K562 (cell line): ENCODE data around the gene KAZN. TPM values are rescaled to one million over a fixed set of nuclear protein-coding genes. Genes with fewer than 3 reads are reported as not detected.
A peak's percentile ranks its signal among the peaks of the same experiment; 100 is the strongest.

Experiments
- ATAC-seq: fragments of 200-7000 bp; cut with Tn5 transposase; 3 replicates; pipeline ENCODE4 v1.9.1; 2020; ENCODE audit warnings: moderate library complexity
- BruUV-seq: library from RNA; stranded (reverse); fragments of 400-500 nt; replicated peaks from 2 replicates; lab custom pipeline; 2021; lab: Mats Ljungman, UMichigan
- CTCF ChIA-PET: fragments of 300-600 bp; formaldehyde crosslinking; extraction: SDS; loops from one replicate; lab custom pipeline; 2021; ENCODE audit warnings: low intra/inter-chr PET ratio; lab: Yijun Ruan, JAX
- POLR2A ChIA-PET: fragments of 300-600, 350-650 bp; sonication (Branson Sonifier 250); formaldehyde crosslinking; extraction: SDS; loops from one replicate; lab custom pipeline; 2021; ENCODE audit warnings: antibody characterized with exemption, inconsistent platforms; lab: Yijun Ruan, JAX
- DNase-seq, 4 experiments: peaks; one replicate each; pipeline versions ENCODE4 v3.0.0 to v3.0.0-alpha.2; 2011 to 2018; ENCODE audit warnings: low spot score in 3 of 4, mixed read lengths in 3 of 4; ENCODE audit errors: extremely low read depth in 1 of 4
- FAIRE-seq: peaks from 2 replicates; lab custom pipeline; 2011; peaks lifted over from hg19 to GRCh38; lab: Jason Lieb, UNC
- H2AFZ ChIP-seq: 2 replicates; pipeline ENCODE4 v1.6.0; 2011; ENCODE audit warnings: low read depth, low read length, control low read depth, inconsistent platforms
- H3K27ac ChIP-seq: fragments of 200-600 bp; 3 replicates; pipeline ENCODE4 v1.8.0; 2011; ENCODE audit warnings: low read depth, mild to moderate bottlenecking, control low read depth, inconsistent platforms, low read length, moderate library complexity, mixed read lengths; ENCODE audit errors: extremely low read depth
- H3K27me3 ChIP-seq, 2 experiments: fragments of 300-600 bp in 1 of 2; 2 replicates in 1 of 2; 3 replicates in 1 of 2; pipeline versions ENCODE4 v1.6.0 to v1.8.0; 2011; ENCODE audit warnings: inconsistent platforms in 2 of 2, low read length in 2 of 2, mild to moderate bottlenecking in 1 of 2, mixed read lengths in 1 of 2, moderate library complexity in 1 of 2; ENCODE audit not compliant: control insufficient read depth in 2 of 2, insufficient read depth in 2 of 2
- H3K36me3 ChIP-seq: fragments of 300-600 bp; 3 replicates; pipeline ENCODE4 v1.8.0; 2011; ENCODE audit warnings: mild to moderate bottlenecking, low read length, inconsistent platforms; ENCODE audit not compliant: control insufficient read depth, insufficient read depth
- H3K4me1 ChIP-seq, 2 experiments: fragments of 200-600 bp in 1 of 2; replicated peaks in 1 of 2; 2 replicates in 1 of 2; 3 replicates in 1 of 2; pipeline versions ENCODE4 v1.5.1 to v1.8.0; 2011; ENCODE audit warnings: inconsistent platforms in 2 of 2, low read length in 2 of 2, mild to moderate bottlenecking in 1 of 2, mixed read lengths in 1 of 2, moderate library complexity in 1 of 2; ENCODE audit not compliant: control insufficient read depth in 2 of 2, insufficient read depth in 2 of 2
- H3K4me2 ChIP-seq: 2 replicates; pipeline ENCODE4 v1.6.1; 2011; ENCODE audit warnings: low read length, control low read depth, inconsistent platforms, mixed read lengths; ENCODE audit not compliant: insufficient read depth
- H3K4me3 ChIP-seq: fragments of 200-600 bp; sonication (generic), shearing (Covaris generic); 2 replicates; pipeline ENCODE4 v1.5.1; 2016; ENCODE audit warnings: control low read depth, inconsistent platforms
- H3K79me2 ChIP-seq: fragments of 200-600 bp; 3 replicates; pipeline ENCODE4 v1.8.0; 2011; ENCODE audit warnings: low read length, inconsistent platforms; ENCODE audit not compliant: control insufficient read depth, insufficient read depth
- H3K9ac ChIP-seq, 2 experiments: 2 replicates each; pipeline versions ENCODE4 v1.6.0 to v1.6.1; 2011; ENCODE audit warnings: low read depth in 2 of 2, low read length in 2 of 2, control low read depth in 1 of 2, inconsistent platforms in 1 of 2, mild to moderate bottlenecking in 1 of 2, mixed read lengths in 1 of 2; ENCODE audit not compliant: insufficient read depth in 1 of 2
- H3K9me1 ChIP-seq: one replicate; pipeline ENCODE4 v1.6.0; 2011; ENCODE audit warnings: inconsistent platforms, mild to moderate bottlenecking, low read length, moderate library complexity; ENCODE audit not compliant: control insufficient read depth, insufficient read depth
- H3K9me3 ChIP-seq: replicated peaks from 2 replicates; pipeline ENCODE4 v1.5.1; 2011; ENCODE audit warnings: low read depth, low read length, inconsistent platforms; ENCODE audit not compliant: control insufficient read depth, insufficient read depth
- H4K20me1 ChIP-seq: replicated peaks from 2 replicates; pipeline ENCODE4 v1.6.1; 2011; ENCODE audit warnings: low read length, inconsistent platforms, mixed read lengths; ENCODE audit not compliant: control insufficient read depth, insufficient read depth
- GATA2 ChIP-seq: sonication (generic); formaldehyde crosslinking; IDR thresholded peaks from 2 replicates; pipeline ENCODE4 v1.4.0; 2020; ENCODE audit warnings: mild to moderate bottlenecking, missing genetic modification reagents
- KDM5B ChIP-seq: fragments of 200-600 bp; sonication (generic); IDR thresholded peaks from 2 replicates; pipeline ENCODE4 v1.6.1; 2012; ENCODE audit warnings: low read depth, mild to moderate bottlenecking, moderate library complexity, low read length, control low read depth, inconsistent platforms; ENCODE audit not compliant: insufficient replicate concordance
- MAZ ChIP-seq, 2 experiments: fragments of 450-650 bp in 1 of 2; sonication (generic) in 1 of 2; formaldehyde crosslinking; IDR thresholded peaks in 1 of 2; conservative IDR thresholded peaks in 1 of 2; 2 replicates each; pipeline versions ENCODE4 v1.4.0 to v1.5.0; 2020; ENCODE audit warnings: mild to moderate bottlenecking in 1 of 2, missing genetic modification reagents in 1 of 2
- NR2C1 ChIP-seq, 2 experiments: fragments of 450-650 bp; IDR thresholded peaks; 2 replicates each; pipeline ENCODE4 v1.6.1; 2017; ENCODE audit warnings: mild to moderate bottlenecking in 2 of 2, antibody characterized with exemption in 1 of 2, inconsistent platforms in 1 of 2, missing compliant biosample characterization in 1 of 2, missing genetic modification characterization in 1 of 2
- PHB2 ChIP-seq: fragments of 450-650 bp; IDR thresholded peaks from 2 replicates; pipeline ENCODE4 v1.6.1; 2017; ENCODE audit warnings: low read depth
- RBM25 ChIP-seq: fragments of 200-400 bp; formaldehyde crosslinking; IDR thresholded peaks from 2 replicates; pipeline ENCODE4 v1.6.1; 2018; ENCODE audit warnings: low read length, low read depth, moderate library complexity; ENCODE audit not compliant: severe bottlenecking
- WHSC1 ChIP-seq: IDR thresholded peaks from one replicate; pipeline ENCODE4 v1.6.1; 2012; ENCODE audit warnings: low read length, control low read depth, inconsistent platforms
- ZFX ChIP-seq: sonication (generic); formaldehyde crosslinking; IDR thresholded peaks from 2 replicates; pipeline ENCODE4 v1.8.0; 2022; ENCODE audit warnings: mild to moderate bottlenecking, missing genetic modification reagents, moderate library complexity
- WGBS: fragments of 100-300 bp; shearing (Covaris generic); methylation state at CpG from one replicate; pipeline ENCODE4 v1.1.6; 2016; ENCODE audit warnings: low coverage, mixed read lengths; ENCODE audit not compliant: insufficient coverage; ENCODE audit errors: missing lambda C conversion rate; 5-methylcytosine and 5-hydroxymethylcytosine counted together
- in situ Hi-C: fragments of 300-500 bp; cut with MboI; formaldehyde crosslinking; loops from 4 replicates; pipeline ENCODE4 v1.15.0; 2018; ENCODE audit warnings: inconsistent platforms, mixed read lengths
- intact Hi-C: fragments of 100-400 bp; cut with micrococcal nuclease; formaldehyde crosslinking; loops from 2 replicates; pipeline ENCODE4 v1.14.2; 2022
- polyA plus RNA-seq, 8 experiments: library from polyadenylated mRNA; depleted of rRNA in 4 of 8; stranded (reverse) in 5 of 8; unstranded in 3 of 8; fragments of >200 nt; fragmentation: Nextera tagmentation in 2 of 8; fragmentation: Illumina TruSeq in 1 of 8; extraction: Ambion mirVana in 2 of 8; extraction: Trizol in 1 of 8; gene quantifications; 2 replicates each; pipeline versions ENCODE4 v1.2.1 to v1.2.3, GENCODE V29; 2011 to 2014; ENCODE audit warnings: inconsistent platforms in 1 of 8, missing spikeins in 1 of 8
- total RNA-seq, 7 experiments: library from RNA; depleted of rRNA in 6 of 7; stranded (reverse); fragments of >200 nt in 6 of 7; fragmentation: Illumina TruSeq in 2 of 7; extraction: Trizol in 2 of 7; gene quantifications; 2 replicates each; pipeline versions ENCODE4 v1.2.1 to v1.2.3, GENCODE V29; 2011 to 2021; ENCODE audit warnings: low replicate concordance in 1 of 7
- TF ChIP-seq, protein P1 (sequence below): fragments of 450-650 bp; IDR thresholded peaks from 2 replicates; pipeline ENCODE4 v1.6.1; 2016; ENCODE audit warnings: antibody characterized with exemption
- TF ChIP-seq, protein P2 (sequence below): sonication (generic); formaldehyde crosslinking; IDR thresholded peaks from 2 replicates; pipeline ENCODE4 v1.8.1; 2023; ENCODE audit warnings: mild to moderate bottlenecking, missing genetic modification reagents

The KAZN gene
- total and polyA plus RNA-seq, 9 of the 15 experiments (the other 6 are each of a cell fraction or from before 2014, with no cell fraction given) = 2.1 to 21.6 (median 5.4) TPM

DNA sequence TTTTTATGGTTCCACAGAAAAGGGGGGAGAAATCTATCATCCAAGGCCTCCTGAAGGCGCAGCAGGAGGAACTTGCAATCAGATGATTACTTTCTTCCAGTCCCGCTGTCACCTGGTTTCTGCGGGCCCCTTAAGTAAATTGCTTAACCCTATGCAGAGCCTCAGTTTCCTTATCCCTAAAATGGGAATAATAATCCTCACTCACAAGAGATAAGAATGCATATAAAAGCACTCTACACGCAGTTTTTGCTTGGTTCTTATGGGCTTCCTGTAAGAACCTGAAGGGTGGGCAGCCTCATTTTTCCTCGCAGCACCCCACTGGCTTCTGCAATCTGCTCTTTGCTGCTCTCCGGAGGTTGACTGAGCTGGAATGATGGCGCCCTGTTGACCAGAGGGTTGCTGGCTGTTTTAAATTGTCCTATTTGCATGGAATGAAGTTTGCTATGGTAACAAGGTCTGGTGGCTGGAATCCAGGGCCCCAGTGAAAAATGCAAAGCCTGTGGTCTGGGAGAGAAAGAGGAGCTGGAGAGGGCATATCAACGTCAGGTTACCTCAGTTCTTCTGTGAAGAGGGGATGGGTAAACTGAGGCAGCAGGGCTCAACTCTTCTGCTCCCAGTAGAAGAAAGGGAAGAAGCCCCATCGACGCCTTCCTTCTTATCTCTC is 1.0 kb upstream of the KAZN start:
- Histone ChIP-seq H3K4me2 (no peak overlapping the region), H3K9me1 (no peaks in the 10 kb centered on the region), H3K4me3 (no peak overlapping the region), H3K27me3 (peaks cover 31 to 53% of the 10 kb centered on the region in 2 experiments; a peak in 4 of 5 replicates), H3K9ac (no peak overlapping the region), H3K79me2 (no peaks in the 10 kb centered on the region), H3K9me3 (no peaks in the 10 kb centered on the region), H3K27ac (no peak overlapping the region), H4K20me1 (no peaks in the 10 kb centered on the region), H3K36me3 (no peaks in the 10 kb centered on the region)
- FAIRE-seq = no peak
- no peak for DNase-seq
- ChIA-PET CTCF (no interaction called here), POLR2A (interaction anchor here (0.6 to 0.9 kb wide), 2 partner anchors 13 to 714 kb away, joined by 3 read pairs; no protein-coding TSS in a partner anchor)
- intact Hi-C loops (no loop called here), in situ Hi-C loops (no loop called here)
- no TSS peak for BruUV-seq
- 14% methylated on average over 10 of the region's 10 CpGs for WGBS
- TF ChIP-seq GATA2 (CRISPR knock-in tag) (0 out of 2 replicates have a peak, but pooled peaks have one; percentile 9), RBM25 (peak; percentile 54), WHSC1 (no peak)
- TF ChIP-seq, all 486 proteins: peak for 2
- no peak for ATAC-seq
- Histone ChIP-seq H2AFZ (no peak overlapping the region), H3K4me1 (peaks cover 3 to 19% of the 10 kb centered on the region in 2 experiments; a peak in 2 of 5 replicates)

DNA sequence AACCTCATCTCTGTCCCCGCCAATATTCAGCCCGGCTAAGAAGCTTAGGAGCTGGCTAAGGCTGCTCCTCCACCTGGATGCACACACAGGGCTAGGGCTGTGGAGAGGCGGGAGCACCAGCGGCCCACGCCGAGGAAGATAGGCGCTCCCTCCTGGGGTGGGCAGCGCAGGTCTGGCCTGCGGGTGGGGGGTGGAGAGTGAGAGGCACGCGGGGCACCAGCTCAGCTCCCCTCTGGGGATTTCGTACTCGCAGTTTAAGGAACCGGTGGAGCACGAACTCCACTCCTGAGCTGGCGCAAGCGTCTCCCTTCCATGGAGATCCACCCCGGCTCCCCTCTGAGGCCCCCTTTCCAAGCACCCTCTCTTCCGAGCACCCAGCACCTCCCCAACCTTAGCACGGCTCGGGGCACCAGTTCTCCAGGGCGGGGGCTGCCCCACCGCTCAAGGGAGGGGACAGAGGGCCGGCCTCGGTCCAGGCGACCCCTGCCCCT is 433 bp upstream of the KAZN start:
- Histone ChIP-seq H3K79me2 (no peaks in the 10 kb centered on the region), H2AFZ (no peak overlapping the region), H3K4me2 (no peak overlapping the region), H3K4me1 (peaks cover 3 to 19% of the 10 kb centered on the region in 2 experiments; a peak in 2 of 5 replicates), H3K36me3 (no peaks in the 10 kb centered on the region), H3K27me3 (peaks cover 26 to 48% of the 10 kb centered on the region in 2 experiments; a peak in 4 of 5 replicates), H3K9ac (0 out of 4 replicates have a peak overlapping the region, but pooled peaks of 1 of the 2 experiments have one; percentile 43), H3K9me1 (no peaks in the 10 kb centered on the region), H3K27ac (no peak overlapping the region), H4K20me1 (no peaks in the 10 kb centered on the region), H3K4me3 (no peak overlapping the region), H3K9me3 (no peaks in the 10 kb centered on the region)
- intact Hi-C loops (no loop called here), in situ Hi-C loops (no loop called here)
- no TSS peak for BruUV-seq
- 13% methylated on average over 17 of the region's 26 CpGs for WGBS
- POLR2A ChIA-PET = interaction anchor here (0.9 kb wide), 1 partner anchor 13 kb away, joined by 3 read pairs; no protein-coding TSS in a partner anchor
- FAIRE-seq = no peak
- CTCF ChIA-PET = no interaction called here
- peak in 2 of 4 experiments; percentile 22 to 24 for DNase-seq
- ATAC-seq = peak; percentile 36; the same call in 2 of the 3 replicates
- TF ChIP-seq MAZ (CRISPR knock-in tag; conservative IDR thresholded peaks at IDR 0.05 in 1 of 2, IDR thresholded peaks at IDR 0.05 in 1 of 2) = no peak
- TF ChIP-seq ZFX (CRISPR knock-in tag) = 0 out of 2 replicates have a peak, but pooled peaks have one; percentile 14
- TF ChIP-seq, protein P1, sequence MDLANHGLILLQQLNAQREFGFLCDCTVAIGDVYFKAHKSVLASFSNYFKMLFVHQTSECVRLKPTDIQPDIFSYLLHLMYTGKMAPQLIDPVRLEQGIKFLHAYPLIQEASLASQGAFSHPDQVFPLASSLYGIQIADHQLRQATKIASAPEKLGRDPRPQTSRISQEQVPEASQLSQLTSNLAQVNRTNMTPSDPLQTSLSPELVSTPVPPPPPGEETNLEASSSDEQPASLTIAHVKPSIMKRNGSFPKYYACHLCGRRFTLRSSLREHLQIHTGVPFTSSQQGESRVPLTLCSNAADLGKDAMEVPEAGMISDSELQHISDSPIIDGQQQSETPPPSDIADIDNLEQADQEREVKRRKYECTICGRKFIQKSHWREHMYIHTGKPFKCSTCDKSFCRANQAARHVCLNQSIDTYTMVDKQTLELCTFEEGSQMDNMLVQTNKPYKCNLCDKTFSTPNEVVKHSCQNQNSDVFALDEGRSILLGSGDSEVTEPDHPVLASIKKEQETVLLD = no peak
- TF ChIP-seq KDM5B = peak; percentile 15
- no peak for TF ChIP-seq PHB2
- TF ChIP-seq, protein P2, sequence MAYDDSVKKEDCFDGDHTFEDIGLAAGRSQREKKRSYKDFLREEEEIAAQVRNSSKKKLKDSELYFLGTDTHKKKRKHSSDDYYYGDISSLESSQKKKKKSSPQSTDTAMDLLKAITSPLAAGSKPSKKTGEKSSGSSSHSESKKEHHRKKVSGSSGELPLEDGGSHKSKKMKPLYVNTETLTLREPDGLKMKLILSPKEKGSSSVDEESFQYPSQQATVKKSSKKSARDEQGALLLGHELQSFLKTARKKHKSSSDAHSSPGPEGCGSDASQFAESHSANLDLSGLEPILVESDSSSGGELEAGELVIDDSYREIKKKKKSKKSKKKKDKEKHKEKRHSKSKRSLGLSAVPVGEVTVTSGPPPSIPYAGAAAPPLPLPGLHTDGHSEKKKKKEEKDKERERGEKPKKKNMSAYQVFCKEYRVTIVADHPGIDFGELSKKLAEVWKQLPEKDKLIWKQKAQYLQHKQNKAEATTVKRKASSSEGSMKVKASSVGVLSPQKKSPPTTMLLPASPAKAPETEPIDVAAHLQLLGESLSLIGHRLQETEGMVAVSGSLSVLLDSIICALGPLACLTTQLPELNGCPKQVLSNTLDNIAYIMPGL (CRISPR knock-in tag) = no peak
- no peak for TF ChIP-seq NR2C1 (IDR thresholded peaks at IDR 0.05)
- TF ChIP-seq NR2C1 (tag; IDR thresholded peaks at IDR 0.05) = no peak
